Gastroesophageal sphincter (tissue), 3 donors: ENCODE results near the gene PWP2.

Experiments used
- CTCF ChIP-seq, 4 experiments: fragments of 200-600 bp in 2 of 4; fragments of 450-650 bp in 2 of 4; sonication (generic) in 1 of 4; IDR thresholded peaks; one replicate each; pipeline ENCODE4 v1.5.1; 2017 to 2019; ENCODE audit warnings: antibody characterized with exemption in 4 of 4, mild to moderate bottlenecking in 2 of 4, moderate library complexity in 2 of 4
- POLR2A ChIP-seq, 2 donors: fragments of 450-650 bp; IDR thresholded peaks; one replicate each; pipeline ENCODE4 v1.6.1; 2017; ENCODE audit warnings: antibody characterized with exemption in 2 of 2, mild to moderate bottlenecking in 2 of 2, moderate library complexity in 1 of 2

- TF ChIP-seq POLR2A (IDR thresholded peaks at IDR 0.05) (no peak), CTCF (IDR thresholded peaks at IDR 0.05) (no peak)
Observed at GRCh38 chr21:44063151-44063912, 43.9 kb upstream of the PWP2 start.
